ENCODE data around the gene ZNF783. TPM values are rescaled to one million over a fixed set of nuclear protein-coding genes. Genes with fewer than 3 reads are reported as not detected.

Gene ZNF783
- polyA plus RNA-seq, 1 donor (not counting 4 experiments of a cell fraction or from before 2014, with no cell fraction given): 4.2 TPM

DNA sequence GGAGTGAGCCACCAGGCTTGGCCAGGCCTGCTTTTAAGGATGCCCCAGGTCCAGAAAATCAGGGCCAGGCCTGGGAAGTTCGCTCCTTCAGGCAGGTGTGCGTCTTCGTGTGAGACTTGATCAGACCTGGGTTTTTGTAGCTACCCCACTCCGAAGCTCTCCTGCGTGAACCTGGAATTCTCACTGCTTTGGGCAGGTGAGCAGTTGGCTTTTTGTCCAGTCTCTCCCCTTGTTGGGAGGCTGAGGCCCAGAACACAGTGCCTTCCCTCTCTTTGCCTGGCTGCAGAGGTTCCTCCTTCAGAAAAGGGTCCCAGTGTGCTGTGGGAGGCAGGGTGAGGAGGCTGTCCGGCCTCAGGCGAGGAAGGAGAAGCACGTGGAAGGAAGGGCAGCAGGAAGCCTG lies 27.3 kb downstream of the ZNF783 start:
- FAIRE-seq: no peak
- H3K79me2 ChIP-seq (ENCODE audit: control insufficient read depth, insufficient read depth, low read length): no peaks in the 10 kb centered on the region
- no peak overlapping the region for H2AFZ ChIP-seq (ENCODE audit: control insufficient read depth, low read length)
- H3K9ac ChIP-seq (ENCODE audit: control insufficient read depth, extremely low read depth, insufficient read depth, low read length): no peak overlapping the region
- H4K20me1 ChIP-seq (ENCODE audit: control insufficient read depth, extremely low read depth, insufficient read depth, low read length): no peaks in the 10 kb centered on the region
- no peak overlapping the region for H3K27ac ChIP-seq (ENCODE audit: control insufficient read depth, insufficient read depth, low read length)
- H3K4me3 ChIP-seq (ENCODE audit: control insufficient read depth in 2 of 3, extremely low read depth in 1 of 3, insufficient read depth in 2 of 3, low read depth in 1 of 3, low read length in 3 of 3): no peak overlapping the region
- H3K27me3 ChIP-seq (ENCODE audit: control insufficient read depth, extremely low read depth, insufficient read depth, low read length): no peaks in the 10 kb centered on the region
- TF ChIP-seq EZH2 (IDR thresholded peaks at IDR 0.05; ENCODE audit: low read length): no peak
- TF ChIP-seq, protein P1, sequence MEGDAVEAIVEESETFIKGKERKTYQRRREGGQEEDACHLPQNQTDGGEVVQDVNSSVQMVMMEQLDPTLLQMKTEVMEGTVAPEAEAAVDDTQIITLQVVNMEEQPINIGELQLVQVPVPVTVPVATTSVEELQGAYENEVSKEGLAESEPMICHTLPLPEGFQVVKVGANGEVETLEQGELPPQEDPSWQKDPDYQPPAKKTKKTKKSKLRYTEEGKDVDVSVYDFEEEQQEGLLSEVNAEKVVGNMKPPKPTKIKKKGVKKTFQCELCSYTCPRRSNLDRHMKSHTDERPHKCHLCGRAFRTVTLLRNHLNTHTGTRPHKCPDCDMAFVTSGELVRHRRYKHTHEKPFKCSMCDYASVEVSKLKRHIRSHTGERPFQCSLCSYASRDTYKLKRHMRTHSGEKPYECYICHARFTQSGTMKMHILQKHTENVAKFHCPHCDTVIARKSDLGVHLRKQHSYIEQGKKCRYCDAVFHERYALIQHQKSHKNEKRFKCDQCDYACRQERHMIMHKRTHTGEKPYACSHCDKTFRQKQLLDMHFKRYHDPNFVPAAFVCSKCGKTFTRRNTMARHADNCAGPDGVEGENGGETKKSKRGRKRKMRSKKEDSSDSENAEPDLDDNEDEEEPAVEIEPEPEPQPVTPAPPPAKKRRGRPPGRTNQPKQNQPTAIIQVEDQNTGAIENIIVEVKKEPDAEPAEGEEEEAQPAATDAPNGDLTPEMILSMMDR (optimal IDR thresholded peaks at IDR 0.05 in 1 of 3, IDR thresholded peaks at IDR 0.05 in 1 of 3, conservative IDR thresholded peaks at IDR 0.05 in 1 of 3; ENCODE audit: extremely low read depth in 1 of 3, insufficient read depth in 2 of 3, low read length in 3 of 3): no peak
- H3K4me1 ChIP-seq (ENCODE audit: control insufficient read depth, extremely low read depth, insufficient read depth, low read length): peaks cover 19% of the 10 kb centered on the region
- no peak for DNase-seq (ENCODE audit: low read depth, low spot score)
- no peaks in the 10 kb centered on the region for H3K9me3 ChIP-seq (ENCODE audit: control insufficient read depth, low read depth, low read length)
- H3K36me3 ChIP-seq (ENCODE audit: control insufficient read depth in 2 of 2, extremely low read depth in 1 of 2, insufficient read depth in 2 of 2, low read length in 2 of 2): peaks cover 0 to 4% of the 10 kb centered on the region in 2 experiments
- no peaks in the 10 kb centered on the region for H3K9me1 ChIP-seq (ENCODE audit: control insufficient read depth, extremely low read depth, insufficient read depth, low read length)
- no peak overlapping the region for H3K4me2 ChIP-seq (ENCODE audit: control insufficient read depth, extremely low read depth, insufficient read depth, low read depth, low read length)
- dilution Hi-C loops (cut with MboI; ENCODE audit: extremely low pct_ligation_motif_present, low sequenced_read_pairs): no loop called here

DNA sequence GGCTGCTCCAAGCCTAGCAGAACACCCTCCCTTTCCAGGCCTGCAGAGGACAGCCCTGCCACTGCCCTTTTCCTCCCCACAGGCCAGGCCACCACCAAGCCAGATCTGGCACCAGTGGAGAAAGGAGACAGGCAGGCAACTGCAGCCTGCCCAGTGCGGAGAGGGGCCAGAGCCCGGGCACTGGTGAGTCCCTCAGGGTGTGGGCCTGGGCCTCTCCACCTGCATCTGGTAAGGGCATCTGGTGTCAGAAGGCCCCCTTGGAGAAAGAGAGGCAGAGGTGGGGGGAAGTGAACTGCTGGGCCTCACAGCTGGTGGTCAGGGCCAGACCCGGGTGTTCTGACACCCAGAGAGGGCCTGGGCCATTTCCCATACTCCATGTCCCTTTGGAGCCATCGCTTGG lies 27.9 kb downstream of the ZNF783 start:
- Histone ChIP-seq H3K27me3 (ENCODE audit: control insufficient read depth, extremely low read depth, insufficient read depth, low read length) (no peaks in the 10 kb centered on the region), H3K9ac (ENCODE audit: control insufficient read depth, extremely low read depth, insufficient read depth, low read length) (no peak overlapping the region), H3K4me2 (ENCODE audit: control insufficient read depth, extremely low read depth, insufficient read depth, low read depth, low read length) (no peak overlapping the region), H3K36me3 (ENCODE audit: control insufficient read depth in 2 of 2, extremely low read depth in 1 of 2, insufficient read depth in 2 of 2, low read length in 2 of 2) (peaks cover 0 to 6% of the 10 kb centered on the region in 2 experiments), H3K79me2 (ENCODE audit: control insufficient read depth, insufficient read depth, low read length) (no peaks in the 10 kb centered on the region), H3K27ac (ENCODE audit: control insufficient read depth, insufficient read depth, low read length) (no peak overlapping the region), H3K9me1 (ENCODE audit: control insufficient read depth, extremely low read depth, insufficient read depth, low read length) (no peaks in the 10 kb centered on the region), H3K9me3 (ENCODE audit: control insufficient read depth, low read depth, low read length) (no peaks in the 10 kb centered on the region), H3K4me1 (ENCODE audit: control insufficient read depth, extremely low read depth, insufficient read depth, low read length) (peaks cover 14% of the 10 kb centered on the region), H4K20me1 (ENCODE audit: control insufficient read depth, extremely low read depth, insufficient read depth, low read length) (no peaks in the 10 kb centered on the region), H2AFZ (ENCODE audit: control insufficient read depth, low read length) (no peak overlapping the region), H3K4me3 (ENCODE audit: control insufficient read depth in 2 of 3, extremely low read depth in 1 of 3, insufficient read depth in 2 of 3, low read depth in 1 of 3, low read length in 3 of 3) (no peak overlapping the region)
- dilution Hi-C loops (cut with MboI; ENCODE audit: extremely low pct_ligation_motif_present, low sequenced_read_pairs): no loop called here
- FAIRE-seq: no peak
- DNase-seq (ENCODE audit: low read depth, low spot score): no peak
- TF ChIP-seq EZH2 (IDR thresholded peaks at IDR 0.05; ENCODE audit: low read length): no peak
- TF ChIP-seq, protein P1 (optimal IDR thresholded peaks at IDR 0.05 in 1 of 3, IDR thresholded peaks at IDR 0.05 in 1 of 3, conservative IDR thresholded peaks at IDR 0.05 in 1 of 3; ENCODE audit: extremely low read depth in 1 of 3, insufficient read depth in 2 of 3, low read length in 3 of 3): no peak
